Nephron progenitor cell (in vitro differentiated cells): ENCODE data around the gene URI1.
"Not testable (repeated sequence)": the region's sequence is repeated elsewhere in the genome, so short reads cannot be mapped to it uniquely, and the experiment has no call there.

Experiments
- DNase-seq: peaks from one replicate; pipeline ENCODE4 v3.0.0; 2021
- H3K27ac Mint-ChIP-seq: 2 replicates; pipeline ENCODE4 v1.8.0; 2021; ENCODE audit warnings: mild to moderate bottlenecking, moderate library complexity, mixed read lengths
- H3K27me3 Mint-ChIP-seq: 2 replicates; pipeline ENCODE4 v1.8.0; 2021; ENCODE audit warnings: mild to moderate bottlenecking, low read depth, mixed read lengths; ENCODE audit not compliant: poor library complexity
- H3K36me3 Mint-ChIP-seq: 2 replicates; pipeline ENCODE4 v1.8.0; 2021; ENCODE audit warnings: low read depth, mixed read lengths
- H3K4me1 Mint-ChIP-seq: 2 replicates; pipeline ENCODE4 v1.8.0; 2021; ENCODE audit warnings: mixed read lengths
- H3K4me3 Mint-ChIP-seq: 2 replicates; pipeline ENCODE4 v1.8.0; 2021; ENCODE audit warnings: mild to moderate bottlenecking, moderate library complexity, mixed read lengths
- H3K9me3 Mint-ChIP-seq: 2 replicates; pipeline ENCODE4 v1.8.0; 2021; ENCODE audit warnings: mild to moderate bottlenecking, moderate library complexity, mixed read lengths
- CTCF ChIP-seq: fragments of 200-600 bp; sonication (generic); IDR thresholded peaks from 2 replicates; pipeline ENCODE4 v1.5.0; 2021; ENCODE audit warnings: antibody characterized with exemption

Gene URI1

GRCh38 chr19:29908963-29909944 is 32.8 kb upstream of the URI1 start:
- no peak for TF ChIP-seq CTCF
- H3K9me3 Mint-ChIP-seq = no peaks in the 10 kb centered on the region
- H3K4me1 Mint-ChIP-seq = peaks cover 8% of the 10 kb centered on the region
- no peak for DNase-seq
- no peak overlapping the region for H3K4me3 Mint-ChIP-seq
- H3K27ac Mint-ChIP-seq = no peak overlapping the region
- peaks cover 9% of the 10 kb centered on the region for H3K27me3 Mint-ChIP-seq
- no peaks in the 10 kb centered on the region for H3K36me3 Mint-ChIP-seq

- Mint-ChIP-seq H3K4me1 (no peaks in the 10 kb centered on the region), H3K27me3 (peaks cover 39% of the 10 kb centered on the region), H3K9me3 (no peaks in the 10 kb centered on the region), H3K36me3 (no peaks in the 10 kb centered on the region), H3K27ac (no peak overlapping the region), H3K4me3 (no peak overlapping the region)
- no peak for DNase-seq
- no peak for TF ChIP-seq CTCF
These were observed 27.1 kb upstream of the URI1 start for GRCh38 chr19:29914933-29915332.

GRCh38 chr19:29915832-29916231 is 26.2 kb upstream of the URI1 start:
- not testable (repeated sequence) for H3K36me3 Mint-ChIP-seq, H3K4me1 Mint-ChIP-seq, H3K9me3 Mint-ChIP-seq, H3K4me3 Mint-ChIP-seq, H3K27ac Mint-ChIP-seq, DNase-seq
- H3K27me3 Mint-ChIP-seq = peaks cover 37% of the 10 kb centered on the region

GRCh38 chr19:29917911-29918310 is 24.1 kb upstream of the URI1 start:
- Mint-ChIP-seq H3K4me3 (no peak overlapping the region), H3K27ac (no peak overlapping the region), H3K36me3 (no peaks in the 10 kb centered on the region), H3K27me3 (peaks cover 38% of the 10 kb centered on the region), H3K4me1 (no peaks in the 10 kb centered on the region), H3K9me3 (no peaks in the 10 kb centered on the region)
- no peak for TF ChIP-seq CTCF
- no peak for DNase-seq

DNA sequence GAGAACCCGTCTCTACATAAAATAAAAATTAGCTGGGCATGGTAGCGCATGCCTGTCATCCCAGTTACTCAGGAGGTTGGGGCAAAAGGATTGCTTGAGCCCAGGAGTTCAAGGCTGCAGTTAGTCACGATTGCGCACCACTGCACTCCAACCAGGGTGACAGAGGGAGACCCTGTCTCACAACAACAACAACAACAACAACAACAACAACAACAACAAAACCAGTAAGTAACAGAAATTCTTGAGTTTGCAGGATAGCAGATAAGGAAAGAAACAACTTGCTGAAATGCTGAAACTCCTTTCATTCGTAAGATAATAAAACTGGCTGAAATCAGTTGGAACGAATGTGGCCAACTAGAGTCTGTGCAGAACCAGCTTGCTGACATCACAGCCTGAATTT is 23.1 kb upstream of the URI1 start:
- Mint-ChIP-seq H3K27me3 (peaks cover 38% of the 10 kb centered on the region), H3K27ac (no peak overlapping the region), H3K4me1 (no peaks in the 10 kb centered on the region), H3K4me3 (no peak overlapping the region), H3K36me3 (no peaks in the 10 kb centered on the region), H3K9me3 (no peaks in the 10 kb centered on the region)
- no peak for TF ChIP-seq CTCF
- no peak for DNase-seq

- H3K27me3 Mint-ChIP-seq = peaks cover 31% of the 10 kb centered on the region
- H3K4me3 Mint-ChIP-seq = no peak overlapping the region
- no peaks in the 10 kb centered on the region for H3K9me3 Mint-ChIP-seq
- no peak for DNase-seq
- H3K27ac Mint-ChIP-seq = no peak overlapping the region
- TF ChIP-seq CTCF = no peak
- peaks cover 4% of the 10 kb centered on the region for H3K4me1 Mint-ChIP-seq
- H3K36me3 Mint-ChIP-seq = no peaks in the 10 kb centered on the region
These were observed 19.1 kb upstream of the URI1 start for GRCh38 chr19:29922972-29923371.
